ENCODE measurements around the gene NOP9. TPM values are rescaled to one million over a fixed set of nuclear protein-coding genes. Genes with fewer than 3 reads are reported as not detected.

The NOP9 gene
- total RNA-seq, 2 donors from 2014 or later: 21.2 to 22.9 TPM

- WGBS: 72% methylated on average over 11 of the region's 11 CpGs
- Histone ChIP-seq H3K27me3 (replicated peaks; ENCODE audit: insufficient read depth) (no peaks in the 10 kb centered on the region), H3K27ac (no peak overlapping the region), H3K9me3 (no peaks in the 10 kb centered on the region), H3K4me3 (no peak overlapping the region), H3K4me1 (replicated peaks) (no peaks in the 10 kb centered on the region), H3K36me3 (no peaks in the 10 kb centered on the region)
- no peak for DNase-seq (ENCODE audit: low spot score)
- intact Hi-C loops (cut with DNase I): no loop called here
- no peak for TF ChIP-seq POLR2A (IDR thresholded peaks at IDR 0.05)
Observed at GRCh38 chr14:24279301-24280186, 20.1 kb upstream of the NOP9 start.

GRCh38 chr14:24280797-24281460, 18.7 kb upstream of the NOP9 start:
- intact Hi-C loops (cut with DNase I): no loop called here
- Histone ChIP-seq H3K27ac (no peak overlapping the region), H3K36me3 (no peaks in the 10 kb centered on the region), H3K4me3 (no peak overlapping the region), H3K27me3 (replicated peaks; ENCODE audit: insufficient read depth) (no peaks in the 10 kb centered on the region), H3K4me1 (replicated peaks) (no peaks in the 10 kb centered on the region), H3K9me3 (no peaks in the 10 kb centered on the region)
- TF ChIP-seq POLR2A (IDR thresholded peaks at IDR 0.05) (no peak), POLR2AphosphoS5 (IDR thresholded peaks at IDR 0.05) (no peak), CTCF (IDR thresholded peaks at IDR 0.05) (no peak)
- DNase-seq (ENCODE audit: low spot score): no peak
- WGBS: 75% methylated on average over 6 of the region's 6 CpGs

- Histone ChIP-seq H3K4me1 (replicated peaks) (no peaks in the 10 kb centered on the region), H3K9me3 (no peaks in the 10 kb centered on the region), H3K36me3 (no peaks in the 10 kb centered on the region), H3K4me3 (no peak overlapping the region), H3K27ac (no peak overlapping the region), H3K27me3 (replicated peaks; ENCODE audit: insufficient read depth) (no peaks in the 10 kb centered on the region)
- TF ChIP-seq CTCF (IDR thresholded peaks at IDR 0.05) (no peak), POLR2A (IDR thresholded peaks at IDR 0.05) (no peak), POLR2AphosphoS5 (IDR thresholded peaks at IDR 0.05) (no peak)
- WGBS: 89% methylated on average over 7 of the region's 7 CpGs
- intact Hi-C loops (cut with DNase I): no loop called here
- DNase-seq (ENCODE audit: low spot score): no peak
Observed at GRCh38 chr14:24281636-24282035, 18.0 kb upstream of the NOP9 start.

- H3K27ac ChIP-seq: no peak overlapping the region
- 81% methylated on average over 3 of the region's 3 CpGs for WGBS
- no peaks in the 10 kb centered on the region for H3K4me1 ChIP-seq (replicated peaks)
- no peak overlapping the region for H3K4me3 ChIP-seq
- DNase-seq (ENCODE audit: low spot score): no peak
- intact Hi-C loops (cut with DNase I): no loop called here
- no peaks in the 10 kb centered on the region for H3K9me3 ChIP-seq
- TF ChIP-seq CTCF (IDR thresholded peaks at IDR 0.05): no peak
- TF ChIP-seq POLR2A (IDR thresholded peaks at IDR 0.05): no peak
- TF ChIP-seq POLR2AphosphoS5 (IDR thresholded peaks at IDR 0.05): no peak
- H3K27me3 ChIP-seq (replicated peaks; ENCODE audit: insufficient read depth): no peaks in the 10 kb centered on the region
- H3K36me3 ChIP-seq: no peaks in the 10 kb centered on the region
Observed at GRCh38 chr14:24282736-24283135, 16.9 kb upstream of the NOP9 start.

- WGBS: 78% methylated on average over 5 of the region's 5 CpGs
- Histone ChIP-seq H3K27ac (no peak overlapping the region), H3K27me3 (replicated peaks; ENCODE audit: insufficient read depth) (no peaks in the 10 kb centered on the region), H3K4me3 (no peak overlapping the region), H3K4me1 (replicated peaks) (no peaks in the 10 kb centered on the region), H3K36me3 (no peaks in the 10 kb centered on the region), H3K9me3 (no peaks in the 10 kb centered on the region)
- DNase-seq (ENCODE audit: low spot score): no peak
- no peak for TF ChIP-seq POLR2AphosphoS5 (IDR thresholded peaks at IDR 0.05)
- TF ChIP-seq CTCF (IDR thresholded peaks at IDR 0.05): no peak
- TF ChIP-seq POLR2A (IDR thresholded peaks at IDR 0.05): no peak
- intact Hi-C loops (cut with DNase I): no loop called here
Observed at GRCh38 chr14:24283796-24284460, 15.7 kb upstream of the NOP9 start.
